OCI-LY3 (cell line): ENCODE data around the gene ZNF521.

ENCODE experiments used
- H2AFZ ChIP-seq: fragments of 200-600, 300-600 bp; shearing (Covaris generic); 2 replicates; pipeline ENCODE4 v1.6.0; 2014; ENCODE audit warnings: antibody characterized with exemption, low read depth, low read length
- H3K27ac ChIP-seq: fragments of 200-600, 300-600 bp; sonication (generic); 2 replicates; pipeline ENCODE4 v1.5.1; 2014; ENCODE audit warnings: mild to moderate bottlenecking, low read length, moderate library complexity, mixed read lengths
- H3K27me3 ChIP-seq: fragments of 200-600, 300-600 bp; sonication (generic); 2 replicates; pipeline ENCODE4 v1.6.1; 2014; ENCODE audit warnings: low read depth, low read length, mixed read lengths
- H3K36me3 ChIP-seq: fragments of 200-600, 300-600 bp; sonication (generic); replicated peaks from 2 replicates; pipeline ENCODE3; 2014; ENCODE audit warnings: low read depth, low read length, mixed read lengths
- H3K4me1 ChIP-seq: fragments of 300-600, 200-600 bp; sonication (generic); 2 replicates; pipeline ENCODE4 v1.6.1; 2014; ENCODE audit warnings: low read length, mixed read lengths
- H3K4me2 ChIP-seq: fragments of 200-600, 300-600 bp; sonication (generic); 2 replicates; pipeline ENCODE4 v1.6.1; 2014; ENCODE audit warnings: low read length, mixed read lengths
- H3K4me3 ChIP-seq: fragments of 300-600, 200-600 bp; sonication (generic); 2 replicates; pipeline ENCODE4 v1.5.1; 2014; ENCODE audit warnings: antibody characterized with exemption, mild to moderate bottlenecking, low read length, moderate library complexity
- H3K79me2 ChIP-seq: fragments of 300-600, 200-600 bp; shearing (Covaris generic); 2 replicates; pipeline ENCODE4 v1.6.1; 2014; ENCODE audit warnings: mild to moderate bottlenecking, low read length, mixed read lengths
- H3K9ac ChIP-seq: fragments of 300-600, 200-600 bp; shearing (Covaris generic); 2 replicates; pipeline ENCODE4 v1.6.0; 2014; ENCODE audit warnings: mild to moderate bottlenecking, low read length, moderate library complexity
- H3K9me3 ChIP-seq: fragments of 200-600, 300-600 bp; shearing (Covaris generic); 2 replicates; pipeline ENCODE4 v1.6.1; 2014; ENCODE audit warnings: low read length, mixed read lengths; ENCODE audit not compliant: insufficient read depth
- H4K20me1 ChIP-seq: fragments of 200-600, 300-600 bp; sonication (generic); 2 replicates; pipeline ENCODE4 v1.6.1; 2016; ENCODE audit warnings: low read length, mixed read lengths; ENCODE audit not compliant: insufficient read depth
- EZH2phosphoT487 ChIP-seq: fragments of 200-600 bp; shearing (Covaris generic); IDR thresholded peaks from 2 replicates; pipeline ENCODE4 v1.6.1; 2018; ENCODE audit warnings: antibody characterized with exemption, mixed run types, low read depth
- TF ChIP-seq, protein P1 (sequence below): fragments of 200-600, 300-600 bp; sonication (generic); IDR thresholded peaks from 2 replicates; pipeline ENCODE4 v1.5.1; 2014; ENCODE audit warnings: antibody characterized with exemption, low read length, low read depth

The ZNF521 gene

DNA sequence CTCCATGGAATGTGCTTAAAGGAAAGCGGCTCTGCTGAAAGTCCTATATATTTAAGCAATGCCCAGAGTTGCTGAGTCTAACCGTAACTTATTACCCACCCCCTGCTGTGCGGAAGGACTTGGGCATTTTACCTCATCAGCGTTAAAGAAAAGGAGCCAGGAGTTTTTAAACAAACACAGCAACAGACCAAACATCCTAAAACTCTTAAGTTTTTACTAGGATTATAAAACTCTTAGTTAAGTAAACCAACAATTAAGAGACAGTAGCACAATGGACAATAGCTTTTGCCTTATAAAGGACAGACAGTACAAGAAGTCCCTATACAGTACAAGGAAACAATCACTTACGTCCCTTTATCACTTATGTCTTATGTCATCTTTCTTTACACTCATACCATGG lies 90.2 kb downstream of the ZNF521 start:
- no peak overlapping the region for H2AFZ ChIP-seq
- no peak overlapping the region for H3K9ac ChIP-seq
- no peak overlapping the region for H3K4me2 ChIP-seq
- H3K79me2 ChIP-seq: no peaks in the 10 kb centered on the region
- no peak overlapping the region for H3K4me3 ChIP-seq
- TF ChIP-seq EZH2phosphoT487: no peak
- TF ChIP-seq, protein P1, sequence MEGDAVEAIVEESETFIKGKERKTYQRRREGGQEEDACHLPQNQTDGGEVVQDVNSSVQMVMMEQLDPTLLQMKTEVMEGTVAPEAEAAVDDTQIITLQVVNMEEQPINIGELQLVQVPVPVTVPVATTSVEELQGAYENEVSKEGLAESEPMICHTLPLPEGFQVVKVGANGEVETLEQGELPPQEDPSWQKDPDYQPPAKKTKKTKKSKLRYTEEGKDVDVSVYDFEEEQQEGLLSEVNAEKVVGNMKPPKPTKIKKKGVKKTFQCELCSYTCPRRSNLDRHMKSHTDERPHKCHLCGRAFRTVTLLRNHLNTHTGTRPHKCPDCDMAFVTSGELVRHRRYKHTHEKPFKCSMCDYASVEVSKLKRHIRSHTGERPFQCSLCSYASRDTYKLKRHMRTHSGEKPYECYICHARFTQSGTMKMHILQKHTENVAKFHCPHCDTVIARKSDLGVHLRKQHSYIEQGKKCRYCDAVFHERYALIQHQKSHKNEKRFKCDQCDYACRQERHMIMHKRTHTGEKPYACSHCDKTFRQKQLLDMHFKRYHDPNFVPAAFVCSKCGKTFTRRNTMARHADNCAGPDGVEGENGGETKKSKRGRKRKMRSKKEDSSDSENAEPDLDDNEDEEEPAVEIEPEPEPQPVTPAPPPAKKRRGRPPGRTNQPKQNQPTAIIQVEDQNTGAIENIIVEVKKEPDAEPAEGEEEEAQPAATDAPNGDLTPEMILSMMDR: no peak
- no peaks in the 10 kb centered on the region for H3K4me1 ChIP-seq
- H3K27me3 ChIP-seq: no peaks in the 10 kb centered on the region
- no peak overlapping the region for H3K27ac ChIP-seq
- no peaks in the 10 kb centered on the region for H3K9me3 ChIP-seq
- H4K20me1 ChIP-seq: no peaks in the 10 kb centered on the region
- no peaks in the 10 kb centered on the region for H3K36me3 ChIP-seq

DNA sequence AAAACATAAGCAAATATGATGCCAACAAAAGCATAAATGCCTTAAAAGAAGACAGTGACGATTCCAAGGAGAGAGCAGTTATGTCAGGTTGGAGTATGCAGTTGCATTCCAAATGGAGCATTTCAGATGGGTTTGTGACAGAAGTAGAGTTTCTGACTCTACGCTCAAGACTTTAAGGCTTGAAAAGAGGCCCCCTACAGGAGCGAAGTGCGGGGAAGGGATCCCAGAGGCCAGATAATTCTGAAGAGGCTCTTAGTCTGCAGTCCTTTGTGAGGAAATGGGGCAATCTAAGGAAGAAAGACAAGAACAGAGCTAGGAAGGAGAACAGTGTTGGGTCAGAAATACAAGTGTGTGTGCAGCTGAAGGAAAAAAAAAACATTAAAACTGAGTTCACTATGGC lies 95.5 kb downstream of the ZNF521 start:
- Histone ChIP-seq H3K36me3 (no peaks in the 10 kb centered on the region), H2AFZ (no peak overlapping the region), H3K27ac (no peak overlapping the region), H3K9ac (no peak overlapping the region), H4K20me1 (no peaks in the 10 kb centered on the region), H3K4me1 (no peaks in the 10 kb centered on the region), H3K9me3 (no peaks in the 10 kb centered on the region), H3K27me3 (no peaks in the 10 kb centered on the region), H3K4me2 (no peak overlapping the region), H3K79me2 (no peaks in the 10 kb centered on the region), H3K4me3 (no peak overlapping the region)
- TF ChIP-seq, protein P1: no peak
- TF ChIP-seq EZH2phosphoT487: no peak

DNA sequence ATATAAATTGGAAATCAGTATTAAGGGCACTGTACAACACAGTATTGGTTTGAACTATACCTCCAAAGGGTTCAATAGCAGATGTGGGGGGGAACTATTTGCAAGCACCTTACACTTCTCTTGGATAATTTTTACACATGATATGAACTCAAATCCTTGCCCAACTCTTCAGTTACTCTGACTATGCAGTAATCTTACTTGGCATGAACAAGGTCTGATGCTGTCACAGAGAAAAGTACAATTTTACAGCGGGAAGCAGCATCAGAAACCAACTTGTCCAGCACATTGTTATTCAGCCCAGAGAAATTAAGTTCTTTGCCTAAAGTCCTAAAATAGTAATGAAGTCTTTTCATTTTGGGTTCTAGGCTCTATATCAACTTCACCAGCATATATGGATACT lies 98.2 kb downstream of the ZNF521 start:
- Histone ChIP-seq H3K36me3 (no peaks in the 10 kb centered on the region), H3K4me3 (no peak overlapping the region), H3K27me3 (no peaks in the 10 kb centered on the region), H3K4me2 (no peak overlapping the region), H2AFZ (no peak overlapping the region), H3K27ac (no peak overlapping the region), H3K9me3 (no peaks in the 10 kb centered on the region), H3K4me1 (no peaks in the 10 kb centered on the region), H4K20me1 (no peaks in the 10 kb centered on the region), H3K9ac (no peak overlapping the region), H3K79me2 (no peaks in the 10 kb centered on the region)
- TF ChIP-seq EZH2phosphoT487: no peak
- TF ChIP-seq, protein P1: no peak

DNA sequence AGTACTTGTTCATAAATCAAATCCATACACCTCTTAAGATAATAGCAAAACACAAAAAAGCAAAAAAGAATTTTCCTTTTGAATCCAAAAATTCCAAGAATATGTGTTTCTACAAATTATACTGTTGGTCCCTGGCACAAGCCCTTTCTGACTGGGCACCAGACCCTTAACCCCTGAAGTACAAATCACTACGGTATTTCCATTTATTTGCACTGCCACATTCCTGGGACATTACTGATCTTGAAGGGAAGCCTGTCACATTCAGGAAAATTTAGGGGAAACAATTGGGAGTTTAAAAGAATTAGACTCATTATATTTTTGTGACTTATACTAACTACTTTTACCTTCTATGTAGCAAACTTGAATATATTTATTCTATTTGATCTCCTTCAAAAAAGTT lies 98.8 kb downstream of the ZNF521 start:
- Histone ChIP-seq H3K27me3 (no peaks in the 10 kb centered on the region), H3K4me1 (no peaks in the 10 kb centered on the region), H3K79me2 (no peaks in the 10 kb centered on the region), H4K20me1 (no peaks in the 10 kb centered on the region), H3K9ac (no peak overlapping the region), H3K9me3 (no peaks in the 10 kb centered on the region), H3K36me3 (no peaks in the 10 kb centered on the region), H3K27ac (no peak overlapping the region), H2AFZ (no peak overlapping the region), H3K4me3 (no peak overlapping the region), H3K4me2 (no peak overlapping the region)
- TF ChIP-seq EZH2phosphoT487: no peak
- TF ChIP-seq, protein P1: no peak
